GM18870 (cell line): Measurements from ENCODE around the gene ZNF664.

Experiments used
- ATAC-seq: cut with Tn5 transposase; IDR thresholded peaks from one replicate; pipeline ENCODE4 v1.9.1; 2021; ENCODE audit warnings: moderate library complexity; ENCODE audit not compliant: unreplicated experiment

The ZNF664 gene

GRCh38 chr12:123972457-123973401, at the start of gene ZNF664, which contains the start of gene CCDC92:
Gene ZNF664, plus strand, starts transcription at chr12:123973215. Its CDS starts 38,930 bp downstream, at chr12:124012145.
Gene CCDC92, minus strand, starts transcription at chr12:123972831. Its CDS starts 28,526 bp downstream, at chr12:123944305.
- ATAC-seq: no peak

- ATAC-seq: no peak
Observed at GRCh38 chr12:123923927-123924326, 49.1 kb upstream of the ZNF664 start.

- no peak for ATAC-seq
Observed at GRCh38 chr12:123924539-123924938, 48.5 kb upstream of the ZNF664 start.

- ATAC-seq: no peak
Observed at GRCh38 chr12:123928274-123928865, 44.6 kb upstream of the ZNF664 start.

GRCh38 chr12:123928897-123929296, 44.1 kb upstream of the ZNF664 start:
- no peak for ATAC-seq

GRCh38 chr12:123929946-123930583, 43.0 kb upstream of the ZNF664 start:
- no peak for ATAC-seq

- no peak for ATAC-seq
Observed at GRCh38 chr12:123931686-123932321, 41.2 kb upstream of the ZNF664 start.

- ATAC-seq: no peak
Observed at GRCh38 chr12:123933214-123933613, 39.8 kb upstream of the ZNF664 start.

- ATAC-seq: no peak
Observed at GRCh38 chr12:123934016-123934620, 38.9 kb upstream of the ZNF664 start.

- ATAC-seq: no peak
Observed at GRCh38 chr12:123934829-123935228, 38.2 kb upstream of the ZNF664 start.

GRCh38 chr12:123935956-123936355, 37.1 kb upstream of the ZNF664 start:
- ATAC-seq: no peak

- ATAC-seq: no peak
Observed at GRCh38 chr12:123936471-123936870, 36.5 kb upstream of the ZNF664 start.

GRCh38 chr12:123936956-123937706, 35.9 kb upstream of the ZNF664 start:
- ATAC-seq: no peak

- ATAC-seq: no peak
Observed at GRCh38 chr12:123937707-123938591, 35.1 kb upstream of the ZNF664 start.

- ATAC-seq: no peak
Observed at GRCh38 chr12:123938679-123939480, 34.1 kb upstream of the ZNF664 start.

GRCh38 chr12:123939716-123940626, 33.0 kb upstream of the ZNF664 start:
- ATAC-seq: no peak

- ATAC-seq: no peak
Observed at GRCh38 chr12:123940627-123940966, 32.4 kb upstream of the ZNF664 start.
